GM21381 (cell line): ENCODE data around the gene RUVBL2.
A peak's percentile ranks its signal among the peaks of the same experiment; 100 is the strongest.

Source experiments
- ATAC-seq: cut with Tn5 transposase; IDR thresholded peaks from one replicate; pipeline ENCODE4 v1.9.1; 2021; ENCODE audit warnings: mild to moderate bottlenecking, moderate library complexity; ENCODE audit not compliant: unreplicated experiment

RUVBL2 gene

DNA sequence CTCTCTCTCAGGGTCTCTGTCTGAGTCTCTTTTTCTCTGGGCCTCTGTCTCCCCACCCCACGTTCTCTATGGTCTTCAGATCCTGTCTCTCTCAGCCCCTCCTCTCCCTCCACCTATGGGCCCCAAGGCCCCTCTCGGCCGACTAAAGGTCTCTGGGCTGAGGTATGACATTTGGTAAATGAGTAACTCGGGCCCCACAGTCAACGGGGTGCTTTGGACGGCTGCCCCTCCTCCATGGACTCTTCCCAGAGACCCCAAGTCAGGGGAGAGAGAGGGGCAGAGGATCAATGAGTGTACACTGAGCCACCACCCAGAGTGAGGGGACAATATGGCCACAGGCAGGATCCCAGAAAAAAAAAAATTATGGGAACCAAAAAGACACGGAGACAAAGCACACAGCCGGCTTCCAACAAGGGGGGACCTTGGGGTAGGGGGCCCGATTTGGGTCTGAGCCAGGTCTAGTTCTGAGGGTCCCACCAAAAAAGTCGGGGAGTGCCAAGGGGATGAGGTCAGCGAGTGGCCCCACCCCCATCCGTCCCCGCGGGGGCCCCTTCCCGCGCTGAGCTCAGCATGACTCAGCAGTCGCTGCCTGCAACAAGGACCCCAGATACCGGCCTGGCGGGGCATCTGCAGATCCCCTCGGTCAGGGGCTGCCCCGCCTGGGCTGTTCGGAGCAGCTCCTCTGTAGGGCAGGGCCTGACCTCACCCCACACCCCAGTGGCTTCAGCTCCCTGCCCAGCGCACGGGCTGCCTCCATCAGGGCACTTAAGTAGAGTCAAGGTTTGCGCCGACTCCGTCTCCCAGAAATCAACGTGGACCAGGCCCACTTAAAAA lies 30.1 kb upstream of the RUVBL2 start:
- peak; percentile 26 for ATAC-seq

DNA sequence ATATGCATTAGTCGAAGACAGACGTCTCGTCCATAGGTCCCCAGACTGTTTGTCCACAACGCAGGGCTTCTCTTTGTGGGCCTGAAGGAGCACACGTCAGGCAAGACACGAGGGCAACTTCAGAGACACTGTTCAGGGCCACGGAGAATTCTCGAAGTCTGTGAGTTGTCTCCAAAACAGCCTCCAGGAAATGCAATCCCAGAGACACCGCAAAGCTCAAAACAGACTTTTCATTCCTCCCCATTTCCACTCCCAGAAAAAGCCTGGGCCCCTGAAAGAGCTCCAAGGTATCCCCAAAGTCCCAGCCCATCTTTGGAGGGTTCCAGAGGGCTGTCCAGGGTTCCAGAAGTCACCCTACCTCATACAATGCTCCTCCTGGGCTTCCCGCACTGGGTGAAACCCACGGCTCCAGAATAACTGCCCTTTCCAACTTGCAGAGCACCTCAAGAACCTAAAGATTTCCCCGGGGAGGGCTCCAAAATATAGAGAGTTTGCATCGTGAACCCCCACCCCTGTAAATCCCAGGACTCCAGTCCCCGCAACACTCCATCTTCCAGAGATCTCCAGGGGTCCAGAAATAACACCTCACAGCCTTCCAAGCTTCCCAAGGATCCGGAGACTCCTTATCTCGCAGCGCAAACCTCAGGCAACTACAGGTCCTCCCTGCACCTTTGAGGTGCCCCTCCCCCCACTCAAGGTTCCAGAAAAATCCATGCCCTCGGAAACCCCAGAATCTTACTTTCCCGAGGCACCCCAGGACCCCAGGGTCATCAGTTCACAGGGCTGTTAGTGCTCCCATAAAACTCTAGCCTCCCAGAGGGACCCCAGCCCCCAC lies 29.3 kb upstream of the RUVBL2 start:
- no peak for ATAC-seq

DNA sequence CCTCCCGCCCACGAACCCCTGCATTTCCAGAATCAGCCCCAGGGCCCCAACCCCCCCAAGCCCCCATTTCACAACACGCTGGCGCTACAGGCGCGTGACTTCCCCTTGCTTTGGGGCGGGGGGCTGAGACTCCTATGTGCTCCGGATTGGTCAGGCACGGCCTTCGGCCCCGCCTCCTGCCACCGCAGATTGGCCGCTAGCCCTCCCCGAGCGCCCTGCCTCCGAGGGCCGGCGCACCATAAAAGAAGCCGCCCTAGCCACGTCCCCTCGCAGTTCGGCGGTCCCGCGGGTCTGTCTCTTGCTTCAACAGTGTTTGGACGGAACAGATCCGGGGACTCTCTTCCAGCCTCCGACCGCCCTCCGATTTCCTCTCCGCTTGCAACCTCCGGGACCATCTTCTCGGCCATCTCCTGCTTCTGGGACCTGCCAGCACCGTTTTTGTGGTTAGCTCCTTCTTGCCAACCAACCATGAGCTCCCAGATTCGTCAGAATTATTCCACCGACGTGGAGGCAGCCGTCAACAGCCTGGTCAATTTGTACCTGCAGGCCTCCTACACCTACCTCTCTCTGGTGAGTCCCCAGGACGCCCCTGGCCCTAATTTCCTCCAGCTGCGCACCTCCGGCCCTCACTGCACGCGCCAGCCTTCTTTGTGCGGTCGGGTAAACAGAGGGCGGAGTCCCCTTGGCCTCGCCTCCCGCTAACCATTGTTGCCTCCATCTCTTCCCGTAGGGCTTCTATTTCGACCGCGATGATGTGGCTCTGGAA lies 28.5 kb upstream of the RUVBL2 start, which contains the start of gene FTL:
FTL (plus strand) TSS at position 270 of the 766 bp plus-strand sequence; CDS start at position 469, 199 bp downstream.
- ATAC-seq = peak; percentile 69

DNA sequence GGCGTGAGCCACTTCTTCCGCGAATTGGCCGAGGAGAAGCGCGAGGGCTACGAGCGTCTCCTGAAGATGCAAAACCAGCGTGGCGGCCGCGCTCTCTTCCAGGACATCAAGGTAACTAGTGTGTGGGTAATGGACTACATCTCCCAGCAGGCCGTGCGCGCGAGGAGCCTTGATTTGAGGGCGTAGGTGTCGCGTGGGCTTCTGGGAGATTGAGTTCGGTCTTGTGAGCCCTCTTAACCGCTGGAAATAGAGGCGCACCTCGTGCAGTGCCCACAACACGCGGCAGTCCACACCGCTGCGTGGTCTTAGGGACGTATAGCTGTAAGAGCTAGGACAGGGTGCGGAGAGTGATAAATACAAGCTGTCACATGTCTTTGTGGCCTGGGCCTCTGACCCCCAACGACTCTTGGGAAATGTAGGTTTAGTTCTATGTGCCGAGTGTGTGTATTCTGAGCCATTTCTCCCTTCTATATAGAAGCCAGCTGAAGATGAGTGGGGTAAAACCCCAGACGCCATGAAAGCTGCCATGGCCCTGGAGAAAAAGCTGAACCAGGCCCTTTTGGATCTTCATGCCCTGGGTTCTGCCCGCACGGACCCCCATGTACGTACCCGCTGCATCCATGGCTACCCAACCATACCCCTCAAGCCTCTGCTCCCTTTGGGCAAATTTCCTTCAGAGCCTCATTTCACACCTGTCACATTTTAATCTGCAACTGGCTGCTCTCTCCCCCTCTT lies 27.7 kb upstream of the RUVBL2 start:
- peak; percentile 13 for ATAC-seq

DNA sequence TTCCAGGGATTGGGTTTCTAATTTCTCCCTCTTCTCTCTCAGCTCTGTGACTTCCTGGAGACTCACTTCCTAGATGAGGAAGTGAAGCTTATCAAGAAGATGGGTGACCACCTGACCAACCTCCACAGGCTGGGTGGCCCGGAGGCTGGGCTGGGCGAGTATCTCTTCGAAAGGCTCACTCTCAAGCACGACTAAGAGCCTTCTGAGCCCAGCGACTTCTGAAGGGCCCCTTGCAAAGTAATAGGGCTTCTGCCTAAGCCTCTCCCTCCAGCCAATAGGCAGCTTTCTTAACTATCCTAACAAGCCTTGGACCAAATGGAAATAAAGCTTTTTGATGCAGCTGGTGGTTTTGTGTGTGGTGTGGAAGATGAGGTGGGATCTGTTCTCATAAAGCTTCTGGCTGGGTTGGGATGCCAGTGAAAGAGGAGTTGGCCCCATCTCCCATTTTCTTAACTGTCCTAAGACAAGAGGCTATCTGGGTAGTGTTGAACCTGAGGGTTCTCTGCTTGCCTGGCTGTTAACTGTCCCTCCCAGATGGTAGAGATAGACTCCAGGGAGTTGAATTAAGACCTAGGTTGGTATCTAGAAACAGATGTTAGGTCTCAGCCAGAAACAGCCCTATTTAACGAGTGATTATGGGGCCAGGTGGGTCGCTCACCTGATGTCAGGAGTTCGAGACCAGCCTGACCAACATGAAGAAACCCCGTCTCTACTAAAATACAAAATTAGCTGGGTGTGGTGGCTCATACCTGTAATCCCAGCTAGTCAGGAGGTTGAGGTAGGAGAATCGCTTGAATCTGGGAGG lies 26.9 kb upstream of the RUVBL2 start:
- no peak for ATAC-seq

DNA sequence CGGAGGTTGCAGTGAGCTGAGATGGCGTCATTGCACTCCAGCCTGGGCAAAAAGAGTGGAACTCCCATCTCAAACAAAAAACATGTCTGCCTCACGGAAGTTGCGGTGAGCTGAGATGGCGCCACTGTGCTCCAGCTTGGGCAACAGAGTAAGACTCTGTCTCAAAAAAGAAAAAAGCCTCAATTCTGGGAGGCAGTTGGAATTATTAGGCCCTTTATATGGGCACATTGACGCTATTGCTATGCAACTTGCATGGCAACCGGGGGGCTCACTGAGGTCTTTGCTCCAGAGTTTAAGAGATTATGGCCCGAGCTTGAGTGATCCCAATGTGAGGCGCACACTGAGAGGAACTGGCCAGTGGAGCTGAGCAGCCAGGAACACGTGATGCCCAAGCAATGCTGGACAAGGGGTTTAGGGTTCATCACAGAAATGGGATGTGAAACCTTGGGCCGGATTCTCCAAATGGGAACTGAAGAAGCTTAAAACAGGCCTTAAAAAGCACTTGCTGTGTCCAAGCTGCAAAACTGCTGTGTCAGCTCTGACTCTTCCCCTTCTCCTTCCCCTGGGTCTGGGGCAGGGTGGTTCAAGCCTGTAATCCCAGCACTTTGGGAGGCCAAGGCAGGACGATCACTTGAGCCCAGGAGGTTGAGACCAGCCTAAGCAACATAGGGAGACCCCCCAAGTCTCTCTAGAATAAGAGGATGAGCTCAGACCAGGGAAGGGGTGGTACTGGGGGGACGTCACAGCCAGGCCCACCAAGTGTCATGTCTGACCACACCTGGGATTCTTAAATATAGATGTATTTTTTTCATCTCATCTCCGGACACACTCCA lies 26.1 kb upstream of the RUVBL2 start:
- no peak for ATAC-seq

DNA sequence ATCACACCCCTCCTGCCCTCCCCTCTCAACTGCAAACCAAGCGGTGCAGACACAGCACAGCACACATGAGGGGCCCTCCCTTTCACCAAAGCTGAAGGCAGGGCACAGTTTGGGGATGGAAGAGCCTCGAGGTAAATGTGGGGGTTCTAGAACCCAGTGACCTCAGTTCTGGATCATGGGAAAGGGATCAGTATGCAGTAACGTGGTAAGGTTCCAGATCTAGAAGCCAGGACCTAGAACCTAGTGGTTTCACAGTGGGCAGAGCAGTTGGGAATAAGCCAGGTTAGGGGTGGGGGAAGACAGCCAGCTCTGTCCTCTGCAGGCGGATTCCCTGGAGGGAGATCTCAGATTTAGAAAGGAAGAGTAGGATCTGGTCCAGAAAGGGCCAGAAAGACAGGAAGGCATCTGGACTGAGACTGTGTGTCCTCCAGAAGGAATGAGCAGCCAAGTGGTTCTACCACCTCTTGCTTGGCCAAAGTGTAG lies 25.5 kb upstream of the RUVBL2 start:
- ATAC-seq = no peak

DNA sequence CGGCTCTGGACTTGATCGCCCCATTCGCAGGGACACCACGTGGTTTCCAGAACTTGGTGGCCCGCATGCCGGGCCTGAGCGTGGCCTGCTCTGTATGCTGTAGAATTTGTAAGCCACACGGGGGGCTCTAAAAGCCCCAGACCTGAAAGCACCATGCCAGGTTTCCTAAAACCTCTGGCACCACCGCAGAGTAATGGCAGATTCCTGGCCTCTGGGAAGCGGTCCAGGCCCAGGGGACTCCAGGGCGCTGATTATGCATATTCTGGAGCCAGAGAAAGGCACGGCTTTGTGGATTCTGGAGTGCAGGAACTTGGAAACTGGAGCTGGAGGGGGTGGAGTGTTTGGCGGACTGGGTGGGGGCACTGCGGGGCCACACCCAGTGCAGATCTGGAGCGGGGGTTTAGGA lies 24.9 kb upstream of the RUVBL2 start:
- ATAC-seq = no peak

DNA sequence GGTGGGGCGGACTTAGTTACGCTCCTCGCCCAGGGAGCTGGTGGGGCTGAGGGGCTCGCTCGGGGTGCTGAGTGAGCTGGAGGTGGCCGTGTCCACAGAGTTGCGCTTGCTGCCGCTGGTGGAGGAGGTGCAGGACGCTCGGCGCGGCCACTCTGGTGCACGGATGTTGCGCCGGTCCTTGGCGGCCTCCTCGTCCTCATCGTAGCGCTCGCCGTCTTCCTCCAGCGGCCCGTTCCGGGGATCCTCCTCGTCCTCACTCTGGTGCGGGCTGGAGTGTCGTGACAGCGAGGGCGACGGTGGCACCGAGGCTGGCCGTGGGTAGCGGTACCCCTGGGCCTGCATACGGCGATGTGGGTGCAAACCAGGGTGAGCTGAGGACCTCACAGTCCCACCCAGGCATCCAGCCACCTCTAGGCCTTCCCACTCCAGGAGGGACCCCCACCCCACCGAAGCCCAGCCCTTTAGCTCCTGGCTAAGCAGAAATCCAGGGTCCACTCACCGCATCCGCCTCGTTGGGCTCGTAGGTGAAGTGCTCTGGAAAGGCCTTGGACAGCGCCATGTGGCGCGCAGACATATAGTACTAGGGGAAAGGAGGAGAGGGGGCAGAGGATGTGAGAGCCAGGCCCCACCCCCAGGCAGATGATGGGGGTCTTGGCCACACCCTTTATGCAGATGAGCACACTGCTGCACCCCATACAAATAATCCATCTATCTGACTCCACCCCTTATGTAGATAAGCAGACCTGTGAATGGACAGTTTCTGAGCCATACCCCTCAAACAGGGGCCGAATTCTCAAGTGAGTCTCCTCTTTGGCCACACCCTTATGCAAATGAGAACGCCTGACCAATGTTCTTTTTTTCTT lies 24.2 kb upstream of the RUVBL2 start:
- no peak for ATAC-seq

DNA sequence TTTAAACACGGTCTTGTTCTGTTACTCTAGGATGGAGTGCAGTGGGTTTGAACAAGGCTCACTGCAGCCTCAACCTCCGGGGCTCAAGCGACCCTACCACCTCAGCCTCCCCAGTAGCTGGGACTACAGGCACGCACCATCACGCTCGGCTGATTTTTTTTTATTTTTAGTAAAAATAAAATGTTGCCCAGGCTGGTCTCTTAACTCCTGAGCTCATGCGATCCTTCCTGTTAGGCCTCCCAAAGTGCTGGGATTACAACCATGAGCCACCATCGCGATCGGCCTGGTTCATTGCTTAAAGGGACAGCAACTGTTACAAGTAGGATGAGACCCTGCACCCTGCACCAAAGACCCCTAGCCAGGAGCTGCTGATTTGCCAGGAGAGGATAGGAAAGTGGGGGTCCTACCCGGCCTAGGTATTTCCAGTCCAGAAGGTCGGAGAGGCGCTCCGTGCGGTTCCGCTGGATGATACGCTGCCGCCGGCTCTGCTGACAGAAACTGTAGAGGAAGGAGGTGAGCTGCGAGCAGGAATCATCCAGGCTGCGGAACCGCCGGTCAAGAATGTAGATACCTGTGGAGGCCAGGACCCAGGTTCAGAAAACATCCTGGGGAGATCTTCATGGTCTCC lies 23.4 kb upstream of the RUVBL2 start:
- ATAC-seq = no peak

DNA sequence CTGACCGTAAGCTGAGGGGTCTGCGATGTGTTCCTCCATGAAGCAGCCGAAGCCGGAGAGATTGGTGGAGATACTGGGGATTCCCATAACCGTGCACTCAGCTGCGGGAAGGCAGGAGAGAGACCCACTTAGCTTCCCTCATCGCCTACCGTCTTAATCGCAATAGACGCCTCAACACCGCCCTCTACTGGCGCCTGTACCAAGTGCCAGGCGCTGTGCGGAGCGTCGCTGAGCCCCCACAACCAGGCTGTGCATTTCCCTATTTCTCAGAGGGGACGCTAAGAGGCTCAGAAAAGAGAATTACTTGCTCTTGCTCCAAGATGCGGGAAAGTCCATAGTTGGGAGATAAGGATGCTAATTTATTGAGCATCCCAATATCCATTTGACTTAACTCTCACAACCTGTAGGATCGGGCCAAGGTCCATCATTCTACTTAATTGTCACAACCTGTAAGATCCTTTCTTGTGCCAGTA lies 22.7 kb upstream of the RUVBL2 start:
- ATAC-seq = no peak

DNA sequence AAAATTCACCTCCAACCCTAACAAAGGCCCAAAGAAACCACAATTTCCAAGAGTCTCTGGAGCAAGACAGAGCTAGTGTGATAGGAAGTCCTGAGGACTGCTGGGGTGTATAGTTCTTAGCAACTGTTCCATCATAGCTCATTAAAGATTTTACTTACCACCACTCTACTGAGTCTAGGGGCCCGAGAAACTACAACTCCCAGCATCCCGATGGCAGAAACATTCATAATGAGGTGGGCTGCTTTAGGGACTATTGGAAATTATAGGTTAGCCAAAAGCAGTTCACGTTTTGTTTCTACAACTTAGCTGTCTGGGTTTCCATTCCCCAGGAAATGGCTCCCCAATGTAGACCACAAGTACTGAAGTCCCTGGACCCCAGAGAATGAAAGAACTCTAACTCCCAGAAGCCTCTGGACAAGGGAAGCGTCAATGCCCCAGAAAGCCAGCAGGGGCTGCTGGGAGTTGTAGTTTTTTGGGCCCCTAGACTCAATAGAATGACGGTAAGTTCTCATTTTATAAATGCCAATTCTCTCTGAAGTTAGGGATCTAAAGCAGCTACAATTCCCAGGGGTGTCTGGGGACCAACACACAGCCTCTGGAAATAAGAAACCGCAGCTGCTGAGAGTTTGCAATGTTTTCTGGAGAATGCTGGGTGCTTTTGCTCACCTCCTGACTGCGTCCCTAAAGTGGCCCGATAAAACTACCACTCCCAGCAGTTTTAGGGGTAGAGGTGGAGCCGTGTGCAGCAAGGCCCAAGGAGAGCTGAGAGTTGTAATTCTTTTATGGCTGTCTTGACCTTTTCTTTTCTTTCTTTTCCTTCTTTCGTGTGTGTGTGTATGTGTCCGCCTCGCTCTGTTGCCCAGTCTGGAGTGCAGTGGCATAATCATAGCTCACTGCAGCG lies 17.5 kb upstream of the RUVBL2 start:
- ATAC-seq = no peak

DNA sequence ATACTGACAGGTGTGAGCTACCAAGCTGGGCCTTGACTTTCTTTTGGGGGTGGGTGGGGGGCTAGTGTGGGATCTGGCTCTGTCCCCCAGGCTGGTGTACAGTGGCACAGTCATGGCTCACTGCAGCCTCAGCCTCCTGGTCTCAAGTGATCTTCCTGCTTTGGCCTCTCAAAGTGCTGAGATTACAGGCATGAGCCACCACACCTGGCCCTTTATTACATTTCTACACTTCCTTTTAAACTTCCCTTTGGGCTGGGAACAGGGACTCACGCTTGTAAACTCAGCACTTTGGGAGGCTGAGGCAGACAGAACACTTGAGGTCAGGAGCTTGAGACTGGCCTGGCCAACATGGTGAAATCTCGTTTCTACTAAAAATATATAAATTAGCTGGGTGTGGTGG lies 16.6 kb upstream of the RUVBL2 start:
- ATAC-seq = no peak

DNA sequence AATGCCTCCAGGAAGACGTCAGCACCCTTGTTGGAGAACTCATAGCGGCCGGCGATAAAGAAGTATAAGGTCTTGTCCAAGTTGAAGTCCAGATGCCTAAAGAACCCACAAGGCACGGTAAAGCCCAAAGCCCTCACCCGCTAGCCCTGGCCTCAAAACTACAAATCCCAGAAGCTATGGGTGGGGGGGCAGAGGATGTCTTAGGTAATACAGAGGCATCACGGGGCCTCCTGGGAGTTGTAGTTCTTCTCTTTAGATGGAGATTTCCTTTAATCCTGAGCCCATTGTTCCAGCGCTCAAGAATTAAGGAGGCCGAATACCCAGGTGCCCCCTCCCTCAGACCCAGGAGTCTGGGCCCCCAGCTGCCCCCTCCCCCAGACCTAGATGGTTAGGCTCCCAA lies 11.4 kb upstream of the RUVBL2 start:
- no peak for ATAC-seq

DNA sequence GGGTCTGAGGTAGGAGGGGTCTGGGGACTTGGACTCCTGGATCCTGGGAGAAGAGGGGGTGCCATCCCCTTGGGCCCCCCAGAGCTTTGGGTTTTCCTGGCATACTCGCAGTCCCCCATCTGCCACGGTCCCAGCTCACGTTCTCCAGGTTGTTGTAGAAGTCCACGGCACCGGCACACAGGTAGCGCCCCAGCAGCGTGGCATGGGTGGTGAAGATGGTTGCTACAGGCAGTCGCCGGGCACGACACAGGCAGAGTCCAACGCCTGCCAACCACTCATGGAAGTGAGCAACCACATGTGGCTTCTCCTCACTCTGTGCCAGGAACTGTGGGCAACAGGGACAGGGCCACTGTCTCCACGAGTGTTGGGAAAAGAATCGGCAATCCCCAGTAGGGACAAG lies 8.0 kb upstream of the RUVBL2 start:
- ATAC-seq = no peak

DNA sequence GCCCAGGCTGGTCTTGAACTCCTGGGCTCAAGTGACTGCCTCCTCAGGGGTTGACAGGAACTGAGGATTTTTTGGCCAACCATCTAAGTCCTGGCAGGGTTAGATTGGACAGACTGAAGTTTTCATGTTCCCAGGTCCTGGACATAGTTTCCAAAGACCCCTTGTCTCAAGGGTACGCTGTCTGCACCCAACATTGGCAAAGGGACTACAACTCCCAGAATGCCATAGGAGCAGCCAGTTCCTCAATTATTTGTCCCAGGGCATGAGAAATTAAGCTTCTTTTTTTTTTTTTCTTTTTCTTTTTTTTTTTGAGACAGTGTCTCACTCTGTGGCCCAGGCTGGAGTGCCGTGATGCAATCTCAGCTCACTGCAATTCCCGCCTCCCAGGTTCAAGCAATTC lies 7.5 kb upstream of the RUVBL2 start:
- no peak for ATAC-seq
